ENCODE data around the gene FANCC. TPM values are rescaled to one million over a fixed set of nuclear protein-coding genes. Genes with fewer than 3 reads are reported as not detected.

FANCC gene
- polyA plus RNA-seq, 1 donor = 15.3 TPM

GRCh38 chr9:95087659-95088242, 229.8 kb downstream of the FANCC start:
- DNase-seq (ENCODE audit: low read depth) = no peak

- no peak for DNase-seq (ENCODE audit: low read depth)
These were observed 230.9 kb downstream of the FANCC start for GRCh38 chr9:95086564-95086955.

GRCh38 chr9:95085861-95086563, 231.5 kb downstream of the FANCC start:
- DNase-seq (ENCODE audit: low read depth) = no peak

- DNase-seq (ENCODE audit: low read depth) = no peak
These were observed 232.3 kb downstream of the FANCC start for GRCh38 chr9:95085036-95085770.

GRCh38 chr9:95084254-95084934, 233.1 kb downstream of the FANCC start:
- DNase-seq (ENCODE audit: low read depth) = no peak

- DNase-seq (ENCODE audit: low read depth) = no peak
These were observed 234.3 kb downstream of the FANCC start for GRCh38 chr9:95083086-95083768.

GRCh38 chr9:95082401-95083084, 235.0 kb downstream of the FANCC start:
- no peak for DNase-seq (ENCODE audit: low read depth)

- DNase-seq (ENCODE audit: low read depth) = no peak
These were observed 235.5 kb downstream of the FANCC start for GRCh38 chr9:95081998-95082397.

- DNase-seq (ENCODE audit: low read depth) = no peak
These were observed 236.4 kb downstream of the FANCC start for GRCh38 chr9:95080961-95081647.

GRCh38 chr9:95079461-95079860, 238.0 kb downstream of the FANCC start:
- no peak for DNase-seq (ENCODE audit: low read depth)

- DNase-seq (ENCODE audit: low read depth) = no peak
These were observed 238.6 kb downstream of the FANCC start for GRCh38 chr9:95078939-95079338.

GRCh38 chr9:95078511-95078910, 239.0 kb downstream of the FANCC start:
- DNase-seq (ENCODE audit: low read depth) = no peak

- no peak for DNase-seq (ENCODE audit: low read depth)
These were observed 239.6 kb downstream of the FANCC start for GRCh38 chr9:95077766-95078370.

- DNase-seq (ENCODE audit: low read depth) = no peak
These were observed 240.3 kb downstream of the FANCC start for GRCh38 chr9:95077053-95077765.

GRCh38 chr9:95076696-95077052, 240.8 kb downstream of the FANCC start:
- no peak for DNase-seq (ENCODE audit: low read depth)

- DNase-seq (ENCODE audit: low read depth) = no peak
These were observed 241.8 kb downstream of the FANCC start for GRCh38 chr9:95075700-95076099.

GRCh38 chr9:95074632-95075031, 242.9 kb downstream of the FANCC start:
- no peak for DNase-seq (ENCODE audit: low read depth)

- no peak for DNase-seq (ENCODE audit: low read depth)
These were observed 243.6 kb downstream of the FANCC start for GRCh38 chr9:95073918-95074317.

- DNase-seq (ENCODE audit: low read depth) = no peak
These were observed 244.4 kb downstream of the FANCC start for GRCh38 chr9:95073042-95073607.
